ENCODE results near the gene MTCH1. TPM values are rescaled to one million over a fixed set of nuclear protein-coding genes. Genes with fewer than 3 reads are reported as not detected.

MTCH1 gene
- total and polyA plus RNA-seq, 2 donors (not counting 1 experiment from before 2014, with no cell fraction given), result 91.7 to 150 TPM

DNA sequence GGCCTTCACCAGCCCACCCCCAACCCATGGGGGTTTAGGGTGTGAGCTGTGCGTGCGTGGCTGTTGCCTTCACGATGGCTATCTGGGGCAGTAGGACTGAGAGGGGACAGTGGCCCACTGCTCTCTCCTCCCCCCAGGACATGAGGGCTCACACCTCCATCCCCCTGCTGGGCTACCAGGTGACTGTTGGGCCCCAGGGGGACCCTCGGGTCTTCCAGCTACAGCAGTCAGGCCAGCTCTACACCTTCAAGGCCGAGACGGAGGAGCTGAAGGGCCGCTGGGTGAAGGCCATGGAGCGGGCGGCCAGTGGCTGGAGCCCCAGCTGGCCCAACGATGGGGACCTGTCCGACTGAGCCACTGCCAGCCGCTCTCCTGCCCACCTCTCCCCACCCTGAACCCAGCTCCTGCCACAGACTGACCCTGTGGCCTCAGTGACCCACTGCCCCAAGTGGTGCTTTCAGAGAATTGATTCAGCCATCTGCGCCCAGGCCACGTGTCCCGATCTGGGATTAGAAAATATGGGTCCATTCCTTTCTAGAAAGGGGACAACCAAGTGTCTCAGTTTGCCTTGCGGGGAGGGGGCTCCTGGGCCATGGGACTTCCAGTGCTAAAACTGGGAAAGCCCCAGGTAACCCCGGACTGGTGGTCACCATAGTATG, 41.9 kb upstream of the MTCH1 start:
- no peak overlapping the region for H3K4me3 Mint-ChIP-seq
- TF ChIP-seq EZH2 (IDR thresholded peaks at IDR 0.05; ENCODE audit: borderline replicate concordance, insufficient read depth, low read depth, low read length, poor library complexity, severe bottlenecking), result no peak
- TF ChIP-seq, protein P1, sequence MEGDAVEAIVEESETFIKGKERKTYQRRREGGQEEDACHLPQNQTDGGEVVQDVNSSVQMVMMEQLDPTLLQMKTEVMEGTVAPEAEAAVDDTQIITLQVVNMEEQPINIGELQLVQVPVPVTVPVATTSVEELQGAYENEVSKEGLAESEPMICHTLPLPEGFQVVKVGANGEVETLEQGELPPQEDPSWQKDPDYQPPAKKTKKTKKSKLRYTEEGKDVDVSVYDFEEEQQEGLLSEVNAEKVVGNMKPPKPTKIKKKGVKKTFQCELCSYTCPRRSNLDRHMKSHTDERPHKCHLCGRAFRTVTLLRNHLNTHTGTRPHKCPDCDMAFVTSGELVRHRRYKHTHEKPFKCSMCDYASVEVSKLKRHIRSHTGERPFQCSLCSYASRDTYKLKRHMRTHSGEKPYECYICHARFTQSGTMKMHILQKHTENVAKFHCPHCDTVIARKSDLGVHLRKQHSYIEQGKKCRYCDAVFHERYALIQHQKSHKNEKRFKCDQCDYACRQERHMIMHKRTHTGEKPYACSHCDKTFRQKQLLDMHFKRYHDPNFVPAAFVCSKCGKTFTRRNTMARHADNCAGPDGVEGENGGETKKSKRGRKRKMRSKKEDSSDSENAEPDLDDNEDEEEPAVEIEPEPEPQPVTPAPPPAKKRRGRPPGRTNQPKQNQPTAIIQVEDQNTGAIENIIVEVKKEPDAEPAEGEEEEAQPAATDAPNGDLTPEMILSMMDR (IDR thresholded peaks at IDR 0.05), result no peak
- no peak overlapping the region for H3K27ac ChIP-seq (ENCODE audit: low read length in 2 of 2)
- peaks cover 0 to 9% (median 6%) of the 10 kb centered on the region in 3 donors for H3K9me3 ChIP-seq (ENCODE audit: control extremely low read depth in 1 of 3, control insufficient read depth in 2 of 3, insufficient read depth in 1 of 3, low read length in 2 of 3)
- no peak overlapping the region for H3K9ac ChIP-seq (ENCODE audit: low read length)
- peak overlapping the region; percentile 41 for H3K27ac Mint-ChIP-seq
- H4K20me1 ChIP-seq (ENCODE audit: control insufficient read depth, insufficient read depth, low read length, poor library complexity, severe bottlenecking), result peaks cover 59% of the 10 kb centered on the region
- H3K4me3 ChIP-seq (ENCODE audit: control extremely low read depth in 1 of 5, extremely low read depth in 1 of 5, insufficient read depth in 1 of 5, low read depth in 2 of 5, low read length in 4 of 5), result no peak overlapping the region
- H3K27me3 ChIP-seq (replicated peaks in 1 of 4; ENCODE audit: control extremely low read depth in 1 of 4, control insufficient read depth in 3 of 4, insufficient read depth in 4 of 4, low read length in 3 of 4), result no peaks in the 10 kb centered on the region
- 96% methylated on average over 13 of the region's 17 CpGs for WGBS (ENCODE audit: insufficient coverage)
- H3K79me2 ChIP-seq (ENCODE audit: control insufficient read depth, insufficient read depth, low read length), result peaks cover 15% of the 10 kb centered on the region
- no peak overlapping the region for H2AFZ ChIP-seq (ENCODE audit: insufficient read depth, low read depth, low read length, poor library complexity, severe bottlenecking)
- no peak overlapping the region for H3K4me2 ChIP-seq (replicated peaks; ENCODE audit: low read depth, low read length, poor library complexity, severe bottlenecking)
- peaks cover 10% of the 10 kb centered on the region for H3K4me1 Mint-ChIP-seq
- intact Hi-C loops (cut with micrococcal nuclease), result loop anchor here (2.0 kb wide), 1 partner anchor 23 kb away; no protein-coding TSS in a partner anchor
- CTCF ChIA-PET, result interaction anchor here (1.0 to 22.0 kb wide), 8 partner anchors 9 to 177 kb away, joined by 3 to 587 read pairs (median 47); partner anchors contain the start of gene PIM1
- DNase-seq (peak; percentile 10), ATAC-seq (ENCODE audit: low read depth) (no peak)
- no peaks in the 10 kb centered on the region for H3K27me3 Mint-ChIP-seq
- POLR2A ChIA-PET, result interaction anchor here (0.6 to 2.5 kb wide), 3 partner anchors 121 to 188 kb away, joined by 3 to 11 read pairs (median 9); no protein-coding TSS in a partner anchor
- H3K36me3 ChIP-seq (replicated peaks in 1 of 2; ENCODE audit: control extremely low read depth in 1 of 2, control insufficient read depth in 1 of 2, extremely low read depth in 1 of 2, insufficient read depth in 2 of 2, low read length in 1 of 2), result peaks cover 4 to 87% of the 10 kb centered on the region in 2 experiments
- no peaks in the 10 kb centered on the region for H3K4me1 ChIP-seq (ENCODE audit: control insufficient read depth in 2 of 2, insufficient read depth in 2 of 2, low read length in 2 of 2)
- H3K9me3 Mint-ChIP-seq (ENCODE audit: insufficient read depth), result no peaks in the 10 kb centered on the region
